Glutamatergic neuron (in vitro differentiated cells): Measurements from ENCODE around the gene TMEM120B. TPM values are rescaled to one million over a fixed set of nuclear protein-coding genes. Genes with fewer than 3 reads are reported as not detected.
A peak's percentile ranks its signal among the peaks of the same experiment; 100 is the strongest.

Experiments used
- DNase-seq: peaks from one replicate; pipeline ENCODE4 v3.0.0; 2022
- H3K27ac Mint-ChIP-seq: one replicate; pipeline ENCODE4 v1.8.0; 2020; ENCODE audit warnings: mild to moderate bottlenecking, mixed read lengths, inconsistent platforms; ENCODE audit not compliant: unreplicated experiment
- H3K27me3 Mint-ChIP-seq: one replicate; pipeline ENCODE4 v1.8.0; 2020; ENCODE audit warnings: mild to moderate bottlenecking, moderate library complexity, mixed read lengths, inconsistent platforms; ENCODE audit not compliant: unreplicated experiment
- H3K36me3 Mint-ChIP-seq: one replicate; pipeline ENCODE4 v1.8.0; 2020; ENCODE audit warnings: mild to moderate bottlenecking, mixed read lengths, inconsistent platforms; ENCODE audit not compliant: unreplicated experiment
- H3K4me1 Mint-ChIP-seq: one replicate; pipeline ENCODE4 v1.8.0; 2020; ENCODE audit warnings: mild to moderate bottlenecking, low read depth, mixed read lengths, inconsistent platforms; ENCODE audit not compliant: unreplicated experiment
- H3K4me3 Mint-ChIP-seq: one replicate; pipeline ENCODE4 v1.8.0; 2020; ENCODE audit warnings: mild to moderate bottlenecking, mixed read lengths, inconsistent platforms; ENCODE audit not compliant: unreplicated experiment
- H3K9me3 Mint-ChIP-seq: one replicate; pipeline ENCODE4 v1.8.0; 2020; ENCODE audit warnings: mild to moderate bottlenecking, moderate library complexity, mixed read lengths, inconsistent platforms; ENCODE audit not compliant: unreplicated experiment
- total RNA-seq: library from RNA; stranded (reverse); fragmentation: NEBNext Ultra II Directional; extraction: Animal tissue kit (Norgen Biotek cat#: 25700); gene quantifications from one replicate; pipeline ENCODE4 v1.2.1, GENCODE V29; 2021; ENCODE audit not compliant: unreplicated experiment
- TF ChIP-seq, protein P1 (sequence below): fragments of 200-600 bp; sonication (generic); IDR thresholded peaks from one replicate; pipeline ENCODE4 v1.5.0; 2021; ENCODE audit not compliant: partially characterized antibody, unreplicated experiment

TMEM120B gene
- total RNA-seq, 1 donor from 2014 or later = 205 TPM

DNA sequence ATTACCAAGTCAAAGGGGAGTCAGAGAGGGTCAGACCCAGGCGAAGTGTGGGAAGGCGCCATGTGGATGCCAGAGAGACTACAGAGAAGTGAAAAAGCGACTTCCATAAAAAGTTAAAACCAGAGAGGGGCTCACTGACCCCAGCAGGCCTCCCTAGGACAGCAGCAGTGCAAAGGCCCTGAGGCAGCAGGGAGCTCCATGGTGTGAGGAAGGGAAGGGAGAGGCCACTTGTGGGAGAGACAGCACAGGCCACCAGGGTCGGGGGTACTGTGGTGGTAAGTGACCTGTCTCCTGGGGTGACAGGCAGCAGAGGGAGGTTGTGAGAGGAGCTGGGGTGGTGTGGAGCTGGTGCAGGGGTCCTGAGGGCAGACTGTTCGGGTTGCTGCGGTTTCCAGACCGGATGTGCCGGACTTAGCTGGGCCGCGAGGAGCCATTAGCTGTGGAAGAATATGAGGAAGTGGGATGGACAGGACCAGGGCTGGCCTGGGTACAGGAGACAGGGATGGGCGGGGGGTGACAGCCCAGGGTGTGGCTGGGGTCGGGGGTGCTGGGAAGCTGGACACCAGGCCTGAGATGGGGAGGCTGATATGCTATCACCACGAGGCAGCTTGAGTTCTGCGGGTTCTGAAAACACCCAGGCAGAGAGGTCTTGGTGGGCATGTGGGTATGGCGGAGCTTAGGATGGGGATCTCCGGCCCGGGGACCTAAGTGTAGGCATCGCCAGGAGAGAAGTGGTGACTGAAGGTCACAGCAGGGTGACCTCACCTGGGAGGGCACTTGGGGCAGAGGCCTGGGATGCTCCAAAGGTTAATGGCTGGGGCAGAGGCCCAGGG, 114.0 kb downstream of the TMEM120B start:
- no peaks in the 10 kb centered on the region for H3K4me1 Mint-ChIP-seq
- H3K36me3 Mint-ChIP-seq = no peaks in the 10 kb centered on the region
- no peak for DNase-seq
- peaks cover 14% of the 10 kb centered on the region for H3K9me3 Mint-ChIP-seq
- peaks cover 18% of the 10 kb centered on the region for H3K27me3 Mint-ChIP-seq
- TF ChIP-seq, protein P1, sequence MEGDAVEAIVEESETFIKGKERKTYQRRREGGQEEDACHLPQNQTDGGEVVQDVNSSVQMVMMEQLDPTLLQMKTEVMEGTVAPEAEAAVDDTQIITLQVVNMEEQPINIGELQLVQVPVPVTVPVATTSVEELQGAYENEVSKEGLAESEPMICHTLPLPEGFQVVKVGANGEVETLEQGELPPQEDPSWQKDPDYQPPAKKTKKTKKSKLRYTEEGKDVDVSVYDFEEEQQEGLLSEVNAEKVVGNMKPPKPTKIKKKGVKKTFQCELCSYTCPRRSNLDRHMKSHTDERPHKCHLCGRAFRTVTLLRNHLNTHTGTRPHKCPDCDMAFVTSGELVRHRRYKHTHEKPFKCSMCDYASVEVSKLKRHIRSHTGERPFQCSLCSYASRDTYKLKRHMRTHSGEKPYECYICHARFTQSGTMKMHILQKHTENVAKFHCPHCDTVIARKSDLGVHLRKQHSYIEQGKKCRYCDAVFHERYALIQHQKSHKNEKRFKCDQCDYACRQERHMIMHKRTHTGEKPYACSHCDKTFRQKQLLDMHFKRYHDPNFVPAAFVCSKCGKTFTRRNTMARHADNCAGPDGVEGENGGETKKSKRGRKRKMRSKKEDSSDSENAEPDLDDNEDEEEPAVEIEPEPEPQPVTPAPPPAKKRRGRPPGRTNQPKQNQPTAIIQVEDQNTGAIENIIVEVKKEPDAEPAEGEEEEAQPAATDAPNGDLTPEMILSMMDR = no peak
- no peak overlapping the region for H3K4me3 Mint-ChIP-seq
- H3K27ac Mint-ChIP-seq = peak overlapping the region; percentile 5

DNA sequence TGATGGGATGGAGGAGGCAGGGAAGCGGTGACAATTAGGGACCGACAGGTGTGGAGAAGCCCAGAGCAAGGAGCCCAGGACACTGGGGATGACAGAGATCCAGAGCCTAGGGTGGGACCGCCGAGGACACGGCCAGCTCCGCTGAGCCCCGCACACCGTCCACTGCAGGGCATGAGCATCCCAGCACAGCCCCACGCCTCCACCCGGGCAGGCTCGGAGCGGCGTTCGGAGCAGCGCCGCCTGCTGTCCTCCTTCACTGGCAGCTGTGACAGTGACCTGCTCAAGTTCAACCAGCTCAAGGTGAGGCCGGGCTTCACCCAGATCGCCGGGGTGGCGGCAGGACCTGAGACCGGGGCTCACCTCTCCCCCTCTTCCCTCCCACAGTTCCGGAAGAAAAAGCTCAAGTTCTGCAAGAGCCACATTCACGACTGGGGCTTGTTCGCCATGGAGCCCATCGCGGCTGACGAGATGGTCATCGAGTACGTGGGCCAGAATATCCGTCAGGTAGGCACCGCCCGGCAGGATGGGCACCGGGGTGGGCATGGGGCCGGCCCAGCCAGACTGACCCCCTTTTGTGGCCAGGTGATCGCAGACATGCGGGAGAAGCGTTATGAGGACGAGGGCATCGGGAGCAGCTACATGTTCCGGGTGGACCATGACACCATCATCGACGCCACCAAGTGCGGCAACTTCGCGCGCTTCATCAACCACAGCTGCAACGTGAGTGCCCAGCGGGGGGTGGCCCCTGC, 115.0 kb downstream of the TMEM120B start:
- Mint-ChIP-seq H3K27ac (no peak overlapping the region), H3K4me1 (no peaks in the 10 kb centered on the region), H3K36me3 (no peaks in the 10 kb centered on the region), H3K9me3 (peaks cover 15% of the 10 kb centered on the region), H3K4me3 (no peak overlapping the region), H3K27me3 (peaks cover 18% of the 10 kb centered on the region)
- DNase-seq = no peak
- TF ChIP-seq, protein P1 = no peak

DNA sequence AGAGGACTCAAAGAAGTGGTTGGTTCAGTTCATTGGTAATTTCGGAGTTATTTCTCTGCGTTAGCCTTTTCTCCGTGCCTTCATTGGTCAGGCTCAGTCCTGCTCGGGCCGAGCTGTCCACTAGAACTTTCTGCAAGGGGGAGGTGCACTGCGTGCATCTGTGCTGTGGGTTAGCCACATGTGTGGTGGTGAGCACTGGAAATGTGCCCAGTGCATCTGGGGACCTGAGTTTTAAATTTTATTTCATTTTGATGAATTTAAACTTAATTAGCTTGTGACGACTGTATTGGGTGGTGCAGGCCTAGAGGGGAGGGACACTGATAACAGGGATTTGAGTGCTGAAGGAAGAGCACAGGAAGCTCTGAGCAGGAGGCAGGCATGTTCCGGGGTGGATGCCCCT, 115.8 kb downstream of the TMEM120B start:
- TF ChIP-seq, protein P1 = no peak
- DNase-seq = no peak
- H3K4me1 Mint-ChIP-seq = no peaks in the 10 kb centered on the region
- no peak overlapping the region for H3K27ac Mint-ChIP-seq
- peaks cover 16% of the 10 kb centered on the region for H3K9me3 Mint-ChIP-seq
- no peaks in the 10 kb centered on the region for H3K36me3 Mint-ChIP-seq
- peaks cover 18% of the 10 kb centered on the region for H3K27me3 Mint-ChIP-seq
- no peak overlapping the region for H3K4me3 Mint-ChIP-seq

DNA sequence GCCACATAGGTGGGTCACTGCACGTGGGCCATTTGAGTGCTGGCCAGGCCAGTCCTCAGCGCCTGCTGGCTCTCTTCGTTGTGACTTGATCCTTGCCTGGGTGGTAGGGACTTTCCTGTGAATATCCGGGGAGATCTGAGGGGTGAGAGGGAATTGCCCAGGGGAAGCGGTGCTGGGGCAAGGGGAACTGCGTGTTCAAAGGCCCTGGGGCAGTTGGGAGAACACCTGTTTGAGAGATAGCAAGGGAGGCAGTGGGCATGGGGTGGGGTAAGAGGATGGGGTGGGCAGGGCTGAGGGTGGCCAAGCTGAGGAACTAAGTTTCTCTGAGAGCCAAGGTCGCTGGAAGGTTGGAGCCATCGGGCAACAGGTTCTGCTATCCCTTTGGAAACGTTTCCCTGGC, 116.3 kb downstream of the TMEM120B start:
- Mint-ChIP-seq H3K27ac (no peak overlapping the region), H3K9me3 (peaks cover 16% of the 10 kb centered on the region), H3K4me3 (no peak overlapping the region)

More for the DNA sequence above, 116.3 kb downstream of the TMEM120B start:
- peaks cover 18% of the 10 kb centered on the region for H3K27me3 Mint-ChIP-seq
- DNase-seq = no peak
- TF ChIP-seq, protein P1 = no peak
- no peaks in the 10 kb centered on the region for H3K36me3 Mint-ChIP-seq
- H3K4me1 Mint-ChIP-seq = no peaks in the 10 kb centered on the region
